Caco-2 (cell line): ENCODE data around the gene ANXA8. TPM values are rescaled to one million over a fixed set of nuclear protein-coding genes. Genes with fewer than 3 reads are reported as not detected.

Experiments used
- BruUV-seq: library from RNA; stranded (reverse); fragments of 400-500 nt; replicated peaks from 2 replicates; lab custom pipeline; 2021; lab: Mats Ljungman, UMichigan
- CTCF ChIA-PET: fragments of 300-600 bp; sonication (Branson Sonifier 250); formaldehyde crosslinking; loops from one replicate; lab custom pipeline; 2022; ENCODE audit warnings: antibody characterized with exemption; lab: Charles Lee
- POLR2A ChIA-PET: fragments of 300-600 bp; sonication (Branson Sonifier 250); formaldehyde crosslinking; loops from one replicate; lab custom pipeline; 2022; ENCODE audit warnings: antibody characterized with exemption; lab: Charles Lee
- DNase-seq, 2 experiments: peaks; one replicate each; pipeline versions ENCODE4 v3.0.0 to v3.0.0-alpha.2; 2020 to 2022
- H3K27me3 ChIP-seq: replicated peaks from 2 replicates; pipeline ENCODE4 v1.6.0; 2011; ENCODE audit warnings: low read length; ENCODE audit not compliant: control insufficient read depth, insufficient read depth
- H3K36me3 ChIP-seq: 2 replicates; pipeline ENCODE4 v1.5.1; 2011; ENCODE audit warnings: low read length; ENCODE audit not compliant: control insufficient read depth, insufficient read depth
- H3K4me1 ChIP-seq: fragments of 250-450 bp; sonication (Bioruptor Pico); 2 replicates; pipeline ENCODE4 v1.5.1; 2020; ENCODE audit warnings: mild to moderate bottlenecking
- H3K4me3 ChIP-seq: 2 replicates; pipeline ENCODE4 v1.5.1; 2011; ENCODE audit warnings: low read depth, mild to moderate bottlenecking, control low read depth, low read length
- H3K9me3 ChIP-seq: fragments of 250-450 bp; sonication (Bioruptor Pico); 2 replicates; pipeline ENCODE4 v1.5.1; 2020; ENCODE audit warnings: mild to moderate bottlenecking, moderate library complexity
- H3K27ac Mint-ChIP-seq: one replicate; pipeline ENCODE4 v1.8.0; 2022; ENCODE audit warnings: mixed read lengths; ENCODE audit not compliant: unreplicated experiment
- H3K27me3 Mint-ChIP-seq: one replicate; pipeline ENCODE4 v1.8.0; 2022; ENCODE audit warnings: mixed read lengths; ENCODE audit not compliant: insufficient read depth, unreplicated experiment
- H3K36me3 Mint-ChIP-seq: one replicate; pipeline ENCODE4 v1.8.0; 2022; ENCODE audit warnings: mild to moderate bottlenecking, mixed read lengths; ENCODE audit not compliant: insufficient read depth, unreplicated experiment
- H3K4me1 Mint-ChIP-seq: one replicate; pipeline ENCODE4 v1.8.0; 2022; ENCODE audit warnings: low read depth, mixed read lengths; ENCODE audit not compliant: unreplicated experiment
- H3K4me3 Mint-ChIP-seq: one replicate; pipeline ENCODE4 v1.8.0; 2022; ENCODE audit warnings: mild to moderate bottlenecking, moderate library complexity, mixed read lengths; ENCODE audit not compliant: unreplicated experiment
- H3K9me3 Mint-ChIP-seq: one replicate; pipeline ENCODE4 v1.8.0; 2022; ENCODE audit warnings: mixed read lengths; ENCODE audit not compliant: unreplicated experiment
- CTCF ChIP-seq, 2 experiments: fragments of 200-600 bp in 1 of 2; IDR thresholded peaks; 1 replicate in 1 of 2; 2 replicates in 1 of 2; pipeline versions ENCODE4 v1.5.1 to v1.8.0; 2011 to 2022; ENCODE audit warnings: antibody characterized with exemption in 1 of 2, control low read depth in 1 of 2, inconsistent platforms in 1 of 2, low read depth in 1 of 2, low read length in 1 of 2, mild to moderate bottlenecking in 1 of 2, moderate library complexity in 1 of 2; ENCODE audit not compliant: insufficient read depth in 1 of 2, severe bottlenecking in 1 of 2, unreplicated experiment in 1 of 2
- intact Hi-C: fragments of 100-400 bp; cut with micrococcal nuclease; formaldehyde crosslinking; loops from one replicate; pipeline ENCODE4 v1.10.0; 2022; ENCODE audit not compliant: unreplicated experiment
- total RNA-seq: library from RNA; stranded (reverse); gene quantifications from 2 replicates; pipeline ENCODE4 v1.2.3, GENCODE V29; 2022

Gene ANXA8
- total RNA-seq, 1 experiment from 2014 or later, result 20.9 TPM

- H3K9me3 ChIP-seq, result no peaks in the 10 kb centered on the region
- no peak for TF ChIP-seq CTCF (IDR thresholded peaks at IDR 0.05; ENCODE audit: insufficient read depth in 1 of 2, low read depth in 1 of 2, low read length in 1 of 2, severe bottlenecking in 1 of 2, unreplicated experiment in 1 of 2)
- no peak overlapping the region for H3K4me3 ChIP-seq
- Mint-ChIP-seq H3K36me3 (no peaks in the 10 kb centered on the region), H3K4me1 (peaks cover 16% of the 10 kb centered on the region), H3K27ac (peak overlapping the region; percentile 11), H3K9me3 (no peaks in the 10 kb centered on the region), H3K4me3 (no peak overlapping the region), H3K27me3 (no peaks in the 10 kb centered on the region)
- intact Hi-C loops, result no loop called here
- POLR2A ChIA-PET, result no interaction called here
- no peaks in the 10 kb centered on the region for H3K27me3 ChIP-seq
- CTCF ChIA-PET, result no interaction called here
- H3K4me1 ChIP-seq, result peaks cover 7% of the 10 kb centered on the region
- DNase-seq, result peak in 1 of 2 experiments; percentile 35
- no peaks in the 10 kb centered on the region for H3K36me3 ChIP-seq
- BruUV-seq, result no TSS peak
Measured at GRCh38 chr10:47420305-47421056, 63.4 kb downstream of the ANXA8 start.

- Mint-ChIP-seq H3K27me3 (no peaks in the 10 kb centered on the region), H3K4me3 (no peak overlapping the region), H3K9me3 (no peaks in the 10 kb centered on the region), H3K4me1 (peaks cover 16% of the 10 kb centered on the region), H3K27ac (no peak overlapping the region), H3K36me3 (no peaks in the 10 kb centered on the region)
- Histone ChIP-seq H3K36me3 (no peaks in the 10 kb centered on the region), H3K4me3 (no peak overlapping the region), H3K9me3 (no peaks in the 10 kb centered on the region), H3K4me1 (peaks cover 7% of the 10 kb centered on the region), H3K27me3 (no peaks in the 10 kb centered on the region)
- TF ChIP-seq CTCF (IDR thresholded peaks at IDR 0.05; ENCODE audit: insufficient read depth in 1 of 2, low read depth in 1 of 2, low read length in 1 of 2, severe bottlenecking in 1 of 2, unreplicated experiment in 1 of 2), result no peak
- BruUV-seq, result no TSS peak
- POLR2A ChIA-PET, result no interaction called here
- CTCF ChIA-PET, result no interaction called here
- DNase-seq, result peak in 1 of 2 experiments; percentile 34
- intact Hi-C loops, result no loop called here
Measured at GRCh38 chr10:47419421-47419820, 64.5 kb downstream of the ANXA8 start.

- Mint-ChIP-seq H3K9me3 (no peaks in the 10 kb centered on the region), H3K4me3 (no peak overlapping the region), H3K4me1 (peaks cover 16% of the 10 kb centered on the region), H3K36me3 (no peaks in the 10 kb centered on the region), H3K27ac (no peak overlapping the region), H3K27me3 (no peaks in the 10 kb centered on the region)
- POLR2A ChIA-PET, result no interaction called here
- H3K36me3 ChIP-seq, result no peaks in the 10 kb centered on the region
- no peaks in the 10 kb centered on the region for H3K27me3 ChIP-seq
- intact Hi-C loops, result no loop called here
- BruUV-seq, result no TSS peak
- H3K4me3 ChIP-seq, result no peak overlapping the region
- CTCF ChIA-PET, result no interaction called here
- DNase-seq, result no peak
- H3K4me1 ChIP-seq, result peaks cover 9% of the 10 kb centered on the region
- no peak for TF ChIP-seq CTCF (IDR thresholded peaks at IDR 0.05; ENCODE audit: insufficient read depth in 1 of 2, low read depth in 1 of 2, low read length in 1 of 2, severe bottlenecking in 1 of 2, unreplicated experiment in 1 of 2)
- no peaks in the 10 kb centered on the region for H3K9me3 ChIP-seq
Measured at GRCh38 chr10:47418966-47419365, 64.9 kb downstream of the ANXA8 start.
